HG03135 (cell line): ENCODE data around the gene USP9Y.

Source experiments
- ATAC-seq: cut with Tn5 transposase; IDR thresholded peaks from one replicate; pipeline ENCODE4 v1.9.1; 2021; ENCODE audit warnings: mild to moderate bottlenecking, moderate library complexity; ENCODE audit not compliant: unreplicated experiment

USP9Y gene

DNA sequence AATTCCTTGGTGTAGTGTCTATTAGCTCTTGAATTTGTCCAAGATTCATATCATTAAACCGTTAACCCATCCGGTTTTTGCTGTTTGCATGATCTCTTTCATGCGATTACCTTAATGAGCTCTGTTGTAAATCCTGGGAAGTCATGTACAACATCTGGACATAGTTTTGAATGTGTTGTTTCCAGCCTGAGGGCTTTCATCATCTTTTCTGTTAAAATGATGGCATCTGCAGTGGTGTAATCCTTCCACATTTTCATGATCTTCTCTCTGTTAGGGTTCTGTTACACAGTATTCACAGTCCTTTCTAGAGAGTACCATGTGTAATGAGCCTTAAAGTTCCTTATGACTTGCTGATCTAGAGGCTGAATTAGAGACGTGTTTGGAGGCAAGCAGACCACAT is 64.9 kb downstream of the USP9Y start:
- no peak for ATAC-seq

GRCh38 chrY:12784521-12784920 is 83.5 kb downstream of the USP9Y start:
- no peak for ATAC-seq

- ATAC-seq = no peak
Measured at GRCh38 chrY:12793999-12794398, 93.0 kb downstream of the USP9Y start.

DNA sequence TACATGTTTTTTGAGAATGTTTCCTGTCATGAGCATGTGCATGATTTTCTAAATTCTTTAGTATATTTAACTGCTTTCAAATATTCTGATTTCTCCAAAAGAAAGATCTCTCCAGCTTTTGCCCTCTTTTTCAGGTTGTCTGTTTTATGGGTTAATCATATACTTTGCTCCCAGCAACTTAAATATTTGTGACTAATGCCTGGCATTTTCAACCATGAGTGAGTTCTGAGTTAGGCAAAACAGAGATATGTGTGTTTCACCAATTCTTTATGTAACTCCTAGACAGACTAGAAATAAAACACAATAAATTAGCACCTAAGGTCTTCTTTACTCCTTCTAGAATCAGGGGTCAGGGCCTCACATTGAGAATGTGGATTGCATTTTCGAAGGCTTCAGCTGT is 107.0 kb downstream of the USP9Y start:
- no peak for ATAC-seq

- no peak for ATAC-seq
Measured at GRCh38 chrY:12809034-12809433, 108.0 kb downstream of the USP9Y start.

GRCh38 chrY:12823408-12823807 is 122.4 kb downstream of the USP9Y start:
- no peak for ATAC-seq

GRCh38 chrY:12826791-12827190 is 125.8 kb downstream of the USP9Y start:
- no peak for ATAC-seq

- no peak for ATAC-seq
Measured at GRCh38 chrY:12833284-12833683, 132.3 kb downstream of the USP9Y start.

GRCh38 chrY:12837550-12837949 is 136.5 kb downstream of the USP9Y start:
- no peak for ATAC-seq

- ATAC-seq = no peak
Measured at GRCh38 chrY:12841368-12841767, 140.3 kb downstream of the USP9Y start.

DNA sequence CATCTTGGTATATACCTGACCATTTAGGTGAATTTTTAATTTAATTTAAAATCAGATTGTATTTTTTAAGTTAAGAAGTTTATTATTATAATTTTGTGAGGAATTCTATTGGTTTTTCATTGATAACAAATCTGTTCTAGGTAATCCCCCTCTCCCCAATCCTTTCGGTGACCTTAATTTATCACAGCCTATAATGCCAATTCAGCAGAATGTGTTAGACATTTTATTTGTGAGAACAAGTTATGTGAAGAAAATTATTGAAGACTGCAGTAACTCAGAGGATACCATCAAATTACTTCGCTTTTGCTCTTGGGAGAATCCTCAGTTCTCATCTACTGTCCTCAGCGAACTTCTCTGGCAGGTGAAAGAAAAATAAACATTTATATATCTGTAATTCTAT is 145.8 kb downstream of the USP9Y start:
- no peak for ATAC-seq

DNA sequence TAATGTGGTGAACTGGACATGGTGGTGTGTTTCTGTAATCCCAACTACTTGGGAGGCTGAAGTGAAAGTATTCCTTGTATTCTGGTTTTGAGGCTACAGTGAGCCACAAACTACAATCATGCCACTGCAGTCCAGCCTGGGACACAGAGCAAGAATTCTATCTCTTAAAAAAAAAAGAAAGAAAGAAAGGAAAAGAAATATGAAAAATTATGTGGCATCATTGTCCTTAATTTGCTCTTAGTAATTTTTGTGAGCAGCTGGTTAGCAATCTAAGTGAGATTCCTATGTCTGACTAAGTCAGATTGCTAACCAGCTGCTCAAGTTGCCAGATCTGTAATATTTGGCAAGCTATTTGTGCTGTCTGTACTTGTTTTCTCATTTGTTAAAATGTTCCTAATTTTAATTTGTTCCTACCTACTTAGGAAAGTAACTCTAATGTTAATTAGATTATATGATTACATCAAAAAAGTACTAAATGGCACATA is 154.8 kb downstream of the USP9Y start:
- ATAC-seq = no peak

GRCh38 chrY:12867960-12868359 is 166.9 kb downstream of the USP9Y start:
- no peak for ATAC-seq

- ATAC-seq = no peak
Measured at GRCh38 chrY:12896973-12897372, 195.9 kb downstream of the USP9Y start.

- no peak for ATAC-seq
Measured at GRCh38 chrY:12898604-12899003, 197.6 kb downstream of the USP9Y start.

DNA sequence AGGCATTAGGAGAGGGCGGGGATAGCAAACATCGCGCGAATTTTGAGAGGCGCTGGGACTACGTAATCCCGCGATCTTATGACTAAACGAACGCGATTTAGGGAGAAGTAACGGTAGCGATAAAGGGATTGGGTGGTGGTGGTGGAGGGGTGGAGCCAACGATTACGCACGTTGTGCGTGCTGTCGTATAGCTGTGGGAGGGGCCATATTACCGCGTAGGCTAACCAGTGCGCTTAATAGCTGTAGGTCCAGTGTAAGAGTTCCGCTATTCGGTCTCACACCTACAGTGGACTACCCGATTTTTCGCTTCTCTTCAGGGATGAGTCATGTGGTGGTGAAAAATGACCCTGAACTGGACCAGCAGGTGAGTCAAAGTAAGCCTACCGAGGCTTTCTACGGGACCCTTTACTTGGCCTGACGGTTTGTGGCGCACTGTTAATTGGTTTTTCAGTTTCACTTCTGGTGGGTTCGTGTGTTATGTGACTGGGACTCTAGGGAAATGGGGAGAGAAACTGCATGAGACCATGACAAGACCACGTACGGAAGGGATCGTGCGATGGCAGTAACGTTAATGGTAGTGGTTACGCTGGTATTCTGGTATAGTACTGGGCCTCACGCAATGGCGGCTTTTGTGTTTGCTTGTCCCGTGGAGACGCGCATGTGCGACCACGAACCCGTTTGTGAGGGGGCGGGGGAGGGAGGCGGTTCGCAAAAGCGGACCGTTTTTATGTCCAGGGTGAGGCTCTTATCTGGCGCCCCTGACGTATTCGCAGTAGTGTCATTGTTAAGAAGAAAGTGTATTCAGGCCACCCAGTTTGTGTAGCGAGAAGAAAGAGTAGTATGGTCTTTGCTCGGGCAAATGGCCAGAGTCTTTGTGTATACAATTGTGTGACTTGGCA is 203.8 kb downstream of the USP9Y start, which contains the start of gene DDX3Y:
Gene DDX3Y (plus strand): TSS at position 251 of the 899 bp plus-strand sequence. CDS start 69 bp downstream, at position 320.
- no peak for ATAC-seq

- ATAC-seq = no peak
Measured at GRCh38 chrY:12905517-12905872, 204.5 kb downstream of the USP9Y start.

DNA sequence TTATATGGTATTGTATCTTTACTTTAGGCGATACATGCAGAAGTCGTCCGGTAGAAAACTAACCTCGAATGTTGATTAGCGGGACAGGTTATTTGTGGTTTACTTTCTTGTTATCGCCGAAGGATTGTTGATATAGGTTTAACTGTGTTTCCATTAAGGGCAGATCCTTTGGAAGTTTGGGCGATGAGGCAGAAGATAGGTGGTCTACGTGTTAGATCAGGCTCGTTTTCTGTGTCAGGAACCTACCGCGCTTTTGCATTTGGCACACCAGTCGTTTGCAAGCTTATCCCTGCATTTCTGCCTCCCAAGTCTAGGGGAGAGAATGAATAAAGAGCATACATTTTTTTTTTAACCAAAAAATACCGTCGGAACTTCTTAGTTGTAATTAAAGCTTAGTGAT is 204.9 kb downstream of the USP9Y start:
- no peak for ATAC-seq
